Vagina (tissue), 2 donors: Measurements from ENCODE around the gene FAM241A.

Source experiments
- CTCF ChIP-seq, 3 experiments: fragments of 450-650 bp in 2 of 3; fragments of 200-600 bp in 1 of 3; sonication (generic) in 1 of 3; IDR thresholded peaks; one replicate each; pipeline ENCODE4 v1.5.1; 2017 to 2019; ENCODE audit warnings: antibody characterized with exemption in 3 of 3, mild to moderate bottlenecking in 2 of 3, moderate library complexity in 2 of 3
- POLR2A ChIP-seq, 2 donors: fragments of 450-650 bp; IDR thresholded peaks; one replicate each; pipeline ENCODE4 v1.6.1; 2017; ENCODE audit warnings: antibody characterized with exemption in 2 of 2, mild to moderate bottlenecking in 2 of 2, moderate library complexity in 2 of 2

- no peak for TF ChIP-seq CTCF (IDR thresholded peaks at IDR 0.05)
- TF ChIP-seq POLR2A (IDR thresholded peaks at IDR 0.05): no peak
These were observed 74.6 kb downstream of the FAM241A start for GRCh38 chr4:112219826-112220366.
